HT1080 (cell line): ENCODE results near the gene COX18. TPM values are rescaled to one million over a fixed set of nuclear protein-coding genes. Genes with fewer than 3 reads are reported as not detected.

Source experiments
- DNase-seq: peaks from one replicate; pipeline ENCODE4 v3.0.0-alpha.2; 2015; ENCODE audit warnings: low read depth
- polyA plus RNA-seq, 2 experiments: library from polyadenylated mRNA; depleted of rRNA; stranded (reverse); fragments of >200 nt; gene quantifications; 2 replicates each; pipeline ENCODE4 v1.2.3, GENCODE V29; 2015
- total RNA-seq: library from RNA; depleted of rRNA; stranded (reverse); fragments of >200 nt; shearing (Covaris generic); gene quantifications from 2 replicates; pipeline ENCODE4 v1.2.3, GENCODE V29; 2014; rRNA removed

COX18 gene
- 28.5 and 34.5 TPM in 2 replicates for total RNA-seq
- 22.9 and 23.0 TPM in 2 replicates for polyA plus RNA-seq (2015; cell fraction: cytosol; rRNA removed)
- polyA plus RNA-seq (2015; cell fraction: nucleus; rRNA removed): 15.1 and 16.3 TPM in 2 replicates

- DNase-seq: peak; percentile 97
Observed at GRCh38 chr4:73069338-73070073, at the start of gene COX18. Gene COX18, minus strand, starts transcription at chr4:73069716. Its CDS starts 67 bp downstream, at chr4:73069649.

GRCh38 chr4:73109493-73109892 lies 40.0 kb upstream of the COX18 start:
- no peak for DNase-seq

GRCh38 chr4:73104695-73105094 lies 35.2 kb upstream of the COX18 start:
- DNase-seq: no peak

GRCh38 chr4:73103799-73104503 lies 34.4 kb upstream of the COX18 start:
- DNase-seq: peak; percentile 44

GRCh38 chr4:73099143-73099542 lies 29.6 kb upstream of the COX18 start:
- no peak for DNase-seq

- no peak for DNase-seq
Observed at GRCh38 chr4:73098713-73099112, 29.2 kb upstream of the COX18 start.

GRCh38 chr4:73098016-73098415 lies 28.5 kb upstream of the COX18 start:
- no peak for DNase-seq

- DNase-seq: no peak
Observed at GRCh38 chr4:73092868-73093267, 23.4 kb upstream of the COX18 start.

GRCh38 chr4:73090738-73091137 lies 21.2 kb upstream of the COX18 start:
- DNase-seq: no peak

- no peak for DNase-seq
Observed at GRCh38 chr4:73087871-73088270, 18.4 kb upstream of the COX18 start.

GRCh38 chr4:73086095-73086868 lies 16.8 kb upstream of the COX18 start:
- DNase-seq: no peak

GRCh38 chr4:73080789-73081188 lies 11.3 kb upstream of the COX18 start:
- no peak for DNase-seq

GRCh38 chr4:73075832-73076231 lies 6.3 kb upstream of the COX18 start:
- no peak for DNase-seq

GRCh38 chr4:73070074-73070390 lies 516 bp upstream of the COX18 start:
- DNase-seq: no peak

- DNase-seq: peak; percentile 47
Observed at GRCh38 chr4:73068491-73069337, 802 bp downstream of the COX18 start.

GRCh38 chr4:73067971-73068394 lies 1.5 kb downstream of the COX18 start:
- peak; percentile 10 for DNase-seq

- no peak for DNase-seq
Observed at GRCh38 chr4:73066928-73067327, 2.6 kb downstream of the COX18 start.

- no peak for DNase-seq
Observed at GRCh38 chr4:73066445-73066844, 3.1 kb downstream of the COX18 start.

GRCh38 chr4:73064536-73064935 lies 5.0 kb downstream of the COX18 start:
- DNase-seq: no peak

GRCh38 chr4:73055241-73055897 lies 14.1 kb downstream of the COX18 start:
- DNase-seq: no peak
